Body of pancreas (tissue), 4 donors: ENCODE data around the gene SLC28A3. TPM values are rescaled to one million over a fixed set of nuclear protein-coding genes. Genes with fewer than 3 reads are reported as not detected.

Experiments
- ATAC-seq: fragments of 150-250 bp; one replicate; pipeline ENCODE4 v1.9.1; 2016
- DNase-seq, 4 donors: peaks; one replicate each; pipeline ENCODE4 v3.0.0-alpha.2; 2019
- H3K27ac ChIP-seq, 4 donors: fragments of 200-600 bp; sonication (generic); 1 replicate in 3 of 4; 2 replicates in 1 of 4; pipeline versions ENCODE4 v1.5.1 to v1.6.1; 2016 to 2019; ENCODE audit warnings: mild to moderate bottlenecking in 1 of 4, mixed read lengths in 1 of 4, moderate library complexity in 1 of 4
- H3K27me3 ChIP-seq, 2 donors: fragments of 200-600 bp; sonication (generic); one replicate each; pipeline ENCODE4 v1.6.0; 2016; ENCODE audit warnings: mild to moderate bottlenecking in 1 of 2
- H3K36me3 ChIP-seq, 2 donors: fragments of 200-600 bp; sonication (generic); replicated peaks in 1 of 2; 2 replicates each; pipeline ENCODE4 v1.5.1; 2016; ENCODE audit warnings: low read depth in 2 of 2; ENCODE audit not compliant: insufficient read depth in 1 of 2
- H3K4me1 ChIP-seq: fragments of 200-600 bp; sonication (generic); one replicate; pipeline ENCODE4 v1.6.0; 2016
- H3K4me3 ChIP-seq, 2 donors: fragments of 200-600 bp; sonication (generic); 1 replicate in 1 of 2; 2 replicates in 1 of 2; pipeline ENCODE4 v1.5.1; 2016 to 2019
- H3K9me3 ChIP-seq, 3 donors: fragments of 200-600 bp; sonication (generic); 1 replicate in 2 of 3; 2 replicates in 1 of 3; pipeline ENCODE4 v1.5.1; 2016
- CTCF ChIP-seq, 7 experiments: fragments of 450-650 bp in 4 of 7; fragments of 200-600 bp in 3 of 7; sonication (generic) in 3 of 7; IDR thresholded peaks; one replicate each; pipeline ENCODE4 v1.5.1; 2016 to 2019; ENCODE audit warnings: antibody characterized with exemption in 7 of 7
- POLR2A ChIP-seq, 3 donors: fragments of 450-650 bp; IDR thresholded peaks; one replicate each; pipeline ENCODE4 v1.6.1; 2016; ENCODE audit warnings: antibody characterized with exemption in 3 of 3, mild to moderate bottlenecking in 2 of 3
- WGBS, 2 donors: methylation state at CpG; one replicate each; pipeline ENCODE4 v1.1.5; 2017; 5-methylcytosine and 5-hydroxymethylcytosine counted together
- intact Hi-C: fragments of 100-400 bp; cut with DNase I; formaldehyde crosslinking; loops from one replicate; pipeline ENCODE4 v1.15.1; 2023
- total RNA-seq, 2 donors: library from RNA; depleted of rRNA; stranded (reverse); fragments of >200 nt; gene quantifications; one replicate each; pipeline ENCODE4 v1.1.0, GENCODE V29; 2016

The SLC28A3 gene
- total RNA-seq, 2 donors from 2014 or later: 4.3 to 8.0 TPM

GRCh38 chr9:84300271-84300670, 40.3 kb downstream of the SLC28A3 start:
- H3K4me3 ChIP-seq: no peak overlapping the region
- no peaks in the 10 kb centered on the region for H3K4me1 ChIP-seq
- TF ChIP-seq POLR2A (IDR thresholded peaks at IDR 0.05) (no peak), CTCF (IDR thresholded peaks at IDR 0.05) (no peak)
- no peaks in the 10 kb centered on the region for H3K36me3 ChIP-seq
- no peak overlapping the region for H3K27ac ChIP-seq
- ATAC-seq: no peak
- intact Hi-C loops: no loop called here
- H3K27me3 ChIP-seq: no peaks in the 10 kb centered on the region
- 58 to 63% methylated on average over 5 of the region's 5 CpGs for WGBS, 2 donors
- H3K9me3 ChIP-seq: no peaks in the 10 kb centered on the region
- no peak for DNase-seq

- no peaks in the 10 kb centered on the region for H3K9me3 ChIP-seq
- no peak overlapping the region for H3K4me3 ChIP-seq
- no peaks in the 10 kb centered on the region for H3K27me3 ChIP-seq
- no peaks in the 10 kb centered on the region for H3K36me3 ChIP-seq
- no peak overlapping the region for H3K27ac ChIP-seq
- DNase-seq (no peak), ATAC-seq (no peak)
- no peaks in the 10 kb centered on the region for H3K4me1 ChIP-seq
- 75 to 76% methylated on average over 4 of the region's 4 CpGs for WGBS, 2 donors
- TF ChIP-seq POLR2A (IDR thresholded peaks at IDR 0.05) (no peak), CTCF (IDR thresholded peaks at IDR 0.05) (no peak)
- intact Hi-C loops: no loop called here
Measured at GRCh38 chr9:84297162-84297821, 43.3 kb downstream of the SLC28A3 start.

GRCh38 chr9:84296146-84296843, 44.3 kb downstream of the SLC28A3 start:
- H3K4me1 ChIP-seq: no peaks in the 10 kb centered on the region
- TF ChIP-seq POLR2A (IDR thresholded peaks at IDR 0.05) (no peak), CTCF (IDR thresholded peaks at IDR 0.05) (no peak)
- DNase-seq (peak in 1 of 4 donors; percentile 16), ATAC-seq (no peak)
- H3K27me3 ChIP-seq: no peaks in the 10 kb centered on the region
- WGBS, 2 donors: 48 to 53% methylated on average over 7 of the region's 7 CpGs
- no peaks in the 10 kb centered on the region for H3K9me3 ChIP-seq
- intact Hi-C loops: no loop called here
- no peaks in the 10 kb centered on the region for H3K36me3 ChIP-seq
- H3K4me3 ChIP-seq: no peak overlapping the region
- peak overlapping the region in 1 of 4 donors; percentile 41 for H3K27ac ChIP-seq

GRCh38 chr9:84294241-84294950, 46.2 kb downstream of the SLC28A3 start:
- TF ChIP-seq POLR2A (IDR thresholded peaks at IDR 0.05): no peak
- no peak for TF ChIP-seq CTCF (IDR thresholded peaks at IDR 0.05)
- Histone ChIP-seq H3K36me3 (peaks cover 0 to 2% of the 10 kb centered on the region in 2 donors), H3K9me3 (no peaks in the 10 kb centered on the region), H3K27me3 (no peaks in the 10 kb centered on the region), H3K4me1 (no peaks in the 10 kb centered on the region), H3K27ac (no peak overlapping the region), H3K4me3 (no peak overlapping the region)
- intact Hi-C loops: no loop called here
- WGBS, 2 donors: 63 to 69% methylated on average over 5 of the region's 5 CpGs
- DNase-seq (no peak), ATAC-seq (no peak)
